PC-9 (cell line): ENCODE data around the gene ECSIT.

Source experiments
- EZH2 ChIP-seq: fragments of 200-600 bp; sonication (generic); IDR thresholded peaks from 2 replicates; pipeline ENCODE4 v1.8.0; 2017; ENCODE audit warnings: antibody characterized with exemption, low read depth
- TF ChIP-seq, protein P1 (sequence below): fragments of 200-600 bp; sonication (generic); conservative IDR thresholded peaks from 2 replicates; pipeline ENCODE4 v1.6.1; 2017; ENCODE audit warnings: mixed run types, antibody characterized with exemption, mild to moderate bottlenecking, moderate library complexity

DNA sequence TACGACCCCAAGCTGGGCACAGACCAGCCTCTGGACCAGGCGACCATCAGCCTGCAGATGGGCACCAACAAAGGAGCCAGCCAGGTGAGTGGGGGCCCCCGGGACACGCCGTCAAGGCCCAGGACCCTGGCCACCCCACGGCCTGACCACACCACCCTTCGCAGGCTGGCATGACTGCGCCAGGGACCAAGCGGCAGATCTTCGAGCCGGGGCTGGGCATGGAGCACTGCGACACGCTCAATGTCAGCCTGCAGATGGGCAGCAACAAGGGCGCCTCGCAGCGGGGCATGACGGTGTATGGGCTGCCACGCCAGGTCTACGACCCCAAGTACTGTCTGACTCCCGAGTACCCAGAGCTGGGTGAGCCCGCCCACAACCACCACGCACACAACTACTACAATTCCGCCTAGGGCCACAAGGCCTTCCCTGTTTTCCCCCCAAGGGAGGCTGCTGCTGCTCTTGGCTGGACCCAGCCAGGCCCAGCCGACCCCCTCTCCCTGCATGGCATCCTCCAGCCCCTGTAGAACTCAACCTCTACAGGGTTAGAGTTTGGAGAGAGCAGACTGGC lies 20.5 kb upstream of the ECSIT start:
- TF ChIP-seq, protein P1, sequence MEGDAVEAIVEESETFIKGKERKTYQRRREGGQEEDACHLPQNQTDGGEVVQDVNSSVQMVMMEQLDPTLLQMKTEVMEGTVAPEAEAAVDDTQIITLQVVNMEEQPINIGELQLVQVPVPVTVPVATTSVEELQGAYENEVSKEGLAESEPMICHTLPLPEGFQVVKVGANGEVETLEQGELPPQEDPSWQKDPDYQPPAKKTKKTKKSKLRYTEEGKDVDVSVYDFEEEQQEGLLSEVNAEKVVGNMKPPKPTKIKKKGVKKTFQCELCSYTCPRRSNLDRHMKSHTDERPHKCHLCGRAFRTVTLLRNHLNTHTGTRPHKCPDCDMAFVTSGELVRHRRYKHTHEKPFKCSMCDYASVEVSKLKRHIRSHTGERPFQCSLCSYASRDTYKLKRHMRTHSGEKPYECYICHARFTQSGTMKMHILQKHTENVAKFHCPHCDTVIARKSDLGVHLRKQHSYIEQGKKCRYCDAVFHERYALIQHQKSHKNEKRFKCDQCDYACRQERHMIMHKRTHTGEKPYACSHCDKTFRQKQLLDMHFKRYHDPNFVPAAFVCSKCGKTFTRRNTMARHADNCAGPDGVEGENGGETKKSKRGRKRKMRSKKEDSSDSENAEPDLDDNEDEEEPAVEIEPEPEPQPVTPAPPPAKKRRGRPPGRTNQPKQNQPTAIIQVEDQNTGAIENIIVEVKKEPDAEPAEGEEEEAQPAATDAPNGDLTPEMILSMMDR: no peak
- no peak for TF ChIP-seq EZH2
